Smooth muscle cell (in vitro differentiated cells): ENCODE data around the gene YPEL1. TPM values are rescaled to one million over a fixed set of nuclear protein-coding genes. Genes with fewer than 3 reads are reported as not detected.
"Not testable (repeated sequence)": the region's sequence is repeated elsewhere in the genome, so short reads cannot be mapped to it uniquely, and the experiment has no call there.

Experiments used
- DNase-seq: peaks from one replicate; lab custom pipeline; 2025; ENCODE audit not compliant: unreplicated experiment; lab: John Stamatoyannopoulos, UW
- H2AFZ ChIP-seq: fragments of 200-600 bp; sonication (generic); 2 replicates; pipeline ENCODE4 v1.6.0; 2016; ENCODE audit warnings: antibody characterized with exemption, low read depth, mild to moderate bottlenecking
- H3F3A ChIP-seq: fragments of 200-600 bp; sonication (generic); 2 replicates; pipeline ENCODE4 v1.6.0; 2017; ENCODE audit warnings: antibody characterized with exemption, low read depth
- H3K27ac ChIP-seq: fragments of 200-600 bp; sonication (generic); 2 replicates; pipeline ENCODE4 v1.5.1; 2016; ENCODE audit warnings: low read depth, mild to moderate bottlenecking
- H3K27me3 ChIP-seq: fragments of 200-600 bp; sonication (generic); 2 replicates; pipeline ENCODE4 v1.6.1; 2016; ENCODE audit warnings: low read depth, mild to moderate bottlenecking
- H3K36me3 ChIP-seq: fragments of 200-600 bp; sonication (generic); 2 replicates; pipeline ENCODE4 v1.5.1; 2016; ENCODE audit warnings: low read depth
- H3K4me1 ChIP-seq: fragments of 200-600 bp; sonication (generic); 2 replicates; pipeline ENCODE4 v1.5.1; 2016; ENCODE audit warnings: low read depth
- H3K4me2 ChIP-seq: fragments of 200-600 bp; sonication (generic); 2 replicates; pipeline ENCODE4 v1.6.0; 2016; ENCODE audit warnings: mild to moderate bottlenecking
- H3K4me3 ChIP-seq: fragments of 200-600 bp; sonication (generic); 2 replicates; pipeline ENCODE4 v1.5.1; 2016; ENCODE audit warnings: mild to moderate bottlenecking
- H3K79me2 ChIP-seq: fragments of 200-600 bp; sonication (generic); 2 replicates; pipeline ENCODE4 v1.6.0; 2016; ENCODE audit warnings: low read depth, mild to moderate bottlenecking
- H3K9ac ChIP-seq: fragments of 200-600 bp; sonication (generic); 2 replicates; pipeline ENCODE4 v1.6.0; 2016; ENCODE audit warnings: low read depth
- H3K9me3 ChIP-seq: fragments of 200-600 bp; sonication (generic); replicated peaks from 2 replicates; pipeline ENCODE4 v1.5.1; 2016; ENCODE audit warnings: low read depth
- H4K20me1 ChIP-seq: fragments of 200-600 bp; sonication (generic); 2 replicates; pipeline ENCODE4 v1.6.0; 2016; ENCODE audit warnings: low read depth
- CTCF ChIP-seq: fragments of 200-600 bp; sonication (generic); IDR thresholded peaks from 2 replicates; pipeline ENCODE4 v1.5.1; 2017; ENCODE audit warnings: borderline replicate concordance, mild to moderate bottlenecking, antibody characterized with exemption; ENCODE audit not compliant: insufficient read depth, poor library complexity, severe bottlenecking
- WGBS: methylation state at CpG from one replicate; pipeline ENCODE4 v1.1.7; 2016; ENCODE audit warnings: low lambda C conversion rate; 5-methylcytosine and 5-hydroxymethylcytosine counted together
- polyA plus RNA-seq: library from polyadenylated mRNA; unstranded; fragments of >200 nt; fragmentation: Nextera tagmentation; extraction: Ambion mirVana; gene quantifications from 2 replicates; pipeline ENCODE4 v1.2.1, GENCODE V29; 2016
- total RNA-seq: library from RNA; depleted of rRNA; stranded (reverse); fragments of >200 nt; gene quantifications from 2 replicates; pipeline ENCODE4 v1.2.3, GENCODE V29; 2014

Gene YPEL1
- total and polyA plus RNA-seq, 2 experiments from 2014 or later, result 1.8 to 4.1 TPM

GRCh38 chr22:21753374-21754111 is 17.9 kb upstream of the YPEL1 start:
- DNase-seq, result no peak
- peaks cover 6% of the 10 kb centered on the region for H3F3A ChIP-seq
- H2AFZ ChIP-seq, result no peak overlapping the region
- TF ChIP-seq CTCF, result no peak
- H3K4me1 ChIP-seq, result peaks cover 13% of the 10 kb centered on the region
- H3K27me3 ChIP-seq, result no peaks in the 10 kb centered on the region
- H3K36me3 ChIP-seq, result no peaks in the 10 kb centered on the region
- no peak overlapping the region for H3K4me3 ChIP-seq
- H3K9me3 ChIP-seq, result no peaks in the 10 kb centered on the region
- WGBS, result 95% methylated on average over 14 of the region's 14 CpGs
- H3K79me2 ChIP-seq, result no peaks in the 10 kb centered on the region
- H3K4me2 ChIP-seq, result no peak overlapping the region
- H3K27ac ChIP-seq, result no peak overlapping the region
- H4K20me1 ChIP-seq, result no peaks in the 10 kb centered on the region
- H3K9ac ChIP-seq, result no peak overlapping the region

- Histone ChIP-seq H3F3A (peaks cover 6% of the 10 kb centered on the region), H3K27me3 (no peaks in the 10 kb centered on the region), H3K4me3 (no peak overlapping the region), H3K36me3 (no peaks in the 10 kb centered on the region), H3K9ac (no peak overlapping the region), H3K4me2 (no peak overlapping the region), H4K20me1 (no peaks in the 10 kb centered on the region), H3K9me3 (no peaks in the 10 kb centered on the region), H3K79me2 (no peaks in the 10 kb centered on the region), H3K4me1 (peaks cover 13% of the 10 kb centered on the region), H2AFZ (no peak overlapping the region), H3K27ac (no peak overlapping the region)
- 84% methylated on average over 4 of the region's 4 CpGs for WGBS
- no peak for DNase-seq
- TF ChIP-seq CTCF, result no peak
These were observed 16.7 kb upstream of the YPEL1 start for GRCh38 chr22:21752276-21752675.

GRCh38 chr22:21745948-21746347 is 10.4 kb upstream of the YPEL1 start:
- no peaks in the 10 kb centered on the region for H3K79me2 ChIP-seq
- no peaks in the 10 kb centered on the region for H3K36me3 ChIP-seq
- no peak for TF ChIP-seq CTCF
- no peak overlapping the region for H3K9ac ChIP-seq
- no peak for DNase-seq
- H3K4me3 ChIP-seq, result no peak overlapping the region
- 87% methylated on average over 8 of the region's 8 CpGs for WGBS
- H3K4me2 ChIP-seq, result no peak overlapping the region
- H4K20me1 ChIP-seq, result no peaks in the 10 kb centered on the region
- no peaks in the 10 kb centered on the region for H3K9me3 ChIP-seq
- no peaks in the 10 kb centered on the region for H3F3A ChIP-seq
- no peak overlapping the region for H3K27ac ChIP-seq
- no peaks in the 10 kb centered on the region for H3K4me1 ChIP-seq
- H3K27me3 ChIP-seq, result no peaks in the 10 kb centered on the region
- no peak overlapping the region for H2AFZ ChIP-seq

GRCh38 chr22:21744917-21745316 is 9.3 kb upstream of the YPEL1 start:
- not testable (repeated sequence) for H3K79me2 ChIP-seq, H2AFZ ChIP-seq, H3K9me3 ChIP-seq, H3K36me3 ChIP-seq, DNase-seq, H3F3A ChIP-seq, H3K27ac ChIP-seq, H3K4me1 ChIP-seq, H3K9ac ChIP-seq, H3K4me3 ChIP-seq, H4K20me1 ChIP-seq, H3K4me2 ChIP-seq, H3K27me3 ChIP-seq
- WGBS, result 93% methylated on average over 6 of the region's 6 CpGs
